Measurements from ENCODE around the gene CDK5RAP3. TPM values are rescaled to one million over a fixed set of nuclear protein-coding genes. Genes with fewer than 3 reads are reported as not detected.

The CDK5RAP3 gene
- total RNA-seq, 1 donor from 2014 or later = 76.5 TPM

- peak; percentile 90 for DNase-seq
Measured at GRCh38 chr17:47949197-47949759, 21.6 kb upstream of the CDK5RAP3 start.

GRCh38 chr17:47949946-47950345 is 21.0 kb upstream of the CDK5RAP3 start:
- no peak for DNase-seq

- no peak for DNase-seq
Measured at GRCh38 chr17:47950448-47950847, 20.5 kb upstream of the CDK5RAP3 start.

- no peak for DNase-seq
Measured at GRCh38 chr17:47952171-47953021, 18.5 kb upstream of the CDK5RAP3 start.

GRCh38 chr17:47953909-47954308 is 17.0 kb upstream of the CDK5RAP3 start:
- DNase-seq = no peak

GRCh38 chr17:47955497-47956461 is 15.1 kb upstream of the CDK5RAP3 start:
- DNase-seq = no peak

GRCh38 chr17:47956791-47957590 is 13.9 kb upstream of the CDK5RAP3 start:
- no peak for DNase-seq

- peak; percentile 16 for DNase-seq
Measured at GRCh38 chr17:47957591-47958490, 13.1 kb upstream of the CDK5RAP3 start, which contains the start of gene PRR15L. Gene PRR15L (minus strand): TSS chr17:47957883. CDS start chr17:47953234, 4,649 bp downstream.

GRCh38 chr17:47959825-47960655 is 10.9 kb upstream of the CDK5RAP3 start:
- DNase-seq = no peak

- DNase-seq = no peak
Measured at GRCh38 chr17:47961406-47961805, 9.5 kb upstream of the CDK5RAP3 start.

- no peak for DNase-seq
Measured at GRCh38 chr17:47962901-47963300, 8.0 kb upstream of the CDK5RAP3 start.

- no peak for DNase-seq
Measured at GRCh38 chr17:47964856-47965255, 6.1 kb upstream of the CDK5RAP3 start.

GRCh38 chr17:47966079-47966519 is 4.8 kb upstream of the CDK5RAP3 start:
- DNase-seq = no peak

- DNase-seq = no peak
Measured at GRCh38 chr17:47967607-47968252, 3.2 kb upstream of the CDK5RAP3 start.

GRCh38 chr17:47968836-47969235 is 2.1 kb upstream of the CDK5RAP3 start:
- no peak for DNase-seq

- DNase-seq = no peak
Measured at GRCh38 chr17:47969930-47970724, 786 bp upstream of the CDK5RAP3 start.

- no peak for DNase-seq
Measured at GRCh38 chr17:47973541-47973940, 2.6 kb downstream of the CDK5RAP3 start.

- no peak for DNase-seq
Measured at GRCh38 chr17:47975189-47975822, 4.4 kb downstream of the CDK5RAP3 start.

All from tongue (tissue), 2 donors.